ENCODE data around the gene CACNB2. TPM values are rescaled to one million over a fixed set of nuclear protein-coding genes. Genes with fewer than 3 reads are reported as not detected.

The CACNB2 gene
- total and polyA plus RNA-seq, 2 experiments from 2014 or later = 101 to 172 TPM

- TF ChIP-seq CTCF (IDR thresholded peaks at IDR 0.05; ENCODE audit: low read depth, low read length) = peak; percentile 59
- Histone ChIP-seq H3K4me1 (ENCODE audit: low read depth) (peaks cover 49% of the 10 kb centered on the region), H3K27me3 (no peaks in the 10 kb centered on the region), H3K36me3 (no peaks in the 10 kb centered on the region), H3K4me3 (no peak overlapping the region), H3K27ac (peak overlapping the region; percentile 12), H3K9me3 (ENCODE audit: low read depth) (no peaks in the 10 kb centered on the region)
- DNase-seq (ENCODE audit: low read depth in 1 of 2, low spot score in 1 of 2) = peak; percentile 45 to 53
Measured at GRCh38 chr10:18216482-18216881, 76.3 kb downstream of the CACNB2 start.

GRCh38 chr10:18217577-18217976, 77.4 kb downstream of the CACNB2 start:
- no peak for DNase-seq (ENCODE audit: low read depth in 1 of 2, low spot score in 1 of 2)
- Histone ChIP-seq H3K27me3 (no peaks in the 10 kb centered on the region), H3K9me3 (ENCODE audit: low read depth) (no peaks in the 10 kb centered on the region), H3K27ac (peak overlapping the region; percentile 37), H3K36me3 (no peaks in the 10 kb centered on the region), H3K4me1 (ENCODE audit: low read depth) (peaks cover 38% of the 10 kb centered on the region), H3K4me3 (no peak overlapping the region)
- no peak for TF ChIP-seq CTCF (IDR thresholded peaks at IDR 0.05; ENCODE audit: low read depth, low read length)

- no peaks in the 10 kb centered on the region for H3K36me3 ChIP-seq
- H3K9me3 ChIP-seq (ENCODE audit: low read depth) = no peaks in the 10 kb centered on the region
- H3K27me3 ChIP-seq = no peaks in the 10 kb centered on the region
- H3K4me3 ChIP-seq = no peak overlapping the region
- TF ChIP-seq CTCF (IDR thresholded peaks at IDR 0.05; ENCODE audit: low read depth, low read length) = no peak
- no peak overlapping the region for H3K27ac ChIP-seq
- DNase-seq (ENCODE audit: low read depth in 1 of 2, low spot score in 1 of 2) = no peak
- peaks cover 26% of the 10 kb centered on the region for H3K4me1 ChIP-seq (ENCODE audit: low read depth)
Measured at GRCh38 chr10:18219146-18219545, 78.9 kb downstream of the CACNB2 start.

- H3K36me3 ChIP-seq = peaks cover under 1% of the 10 kb centered on the region
- H3K9me3 ChIP-seq (ENCODE audit: low read depth) = no peaks in the 10 kb centered on the region
- H3K27ac ChIP-seq = no peak overlapping the region
- peaks cover 14% of the 10 kb centered on the region for H3K4me1 ChIP-seq (ENCODE audit: low read depth)
- H3K27me3 ChIP-seq = no peaks in the 10 kb centered on the region
- no peak overlapping the region for H3K4me3 ChIP-seq
- TF ChIP-seq CTCF (IDR thresholded peaks at IDR 0.05; ENCODE audit: low read depth, low read length) = no peak
- no peak for DNase-seq (ENCODE audit: low read depth in 1 of 2, low spot score in 1 of 2)
Measured at GRCh38 chr10:18221123-18221522, 80.9 kb downstream of the CACNB2 start.

GRCh38 chr10:18221882-18222281, 81.7 kb downstream of the CACNB2 start:
- Histone ChIP-seq H3K4me3 (no peak overlapping the region), H3K27me3 (no peaks in the 10 kb centered on the region), H3K4me1 (ENCODE audit: low read depth) (peaks cover 8% of the 10 kb centered on the region), H3K9me3 (ENCODE audit: low read depth) (no peaks in the 10 kb centered on the region), H3K36me3 (peaks cover 2% of the 10 kb centered on the region), H3K27ac (no peak overlapping the region)
- DNase-seq (ENCODE audit: low read depth in 1 of 2, low spot score in 1 of 2) = no peak
- no peak for TF ChIP-seq CTCF (IDR thresholded peaks at IDR 0.05; ENCODE audit: low read depth, low read length)

- Histone ChIP-seq H3K4me1 (ENCODE audit: low read depth) (peaks cover 3% of the 10 kb centered on the region), H3K9me3 (ENCODE audit: low read depth) (no peaks in the 10 kb centered on the region), H3K27ac (no peak overlapping the region), H3K36me3 (peaks cover 2% of the 10 kb centered on the region), H3K27me3 (no peaks in the 10 kb centered on the region), H3K4me3 (no peak overlapping the region)
- DNase-seq (ENCODE audit: low read depth in 1 of 2, low spot score in 1 of 2) = no peak
- TF ChIP-seq CTCF (IDR thresholded peaks at IDR 0.05; ENCODE audit: low read depth, low read length) = no peak
Measured at GRCh38 chr10:18222866-18223265, 82.6 kb downstream of the CACNB2 start.

All from cardiac muscle cell (in vitro differentiated cells and primary cell).